ENCODE data around the gene RFX7. TPM values are rescaled to one million over a fixed set of nuclear protein-coding genes. Genes with fewer than 3 reads are reported as not detected.

RFX7 gene
- total RNA-seq, 1 donor from 2014 or later: 3.2 TPM

- Histone ChIP-seq H3K4me3 (ENCODE audit: low read depth, low read length) (no peak overlapping the region), H3K36me3 (ENCODE audit: control insufficient read depth, insufficient read depth, low read length) (peaks cover 1% of the 10 kb centered on the region), H3K27me3 (ENCODE audit: control insufficient read depth, insufficient read depth, low read length) (no peaks in the 10 kb centered on the region)
- TF ChIP-seq CTCF (IDR thresholded peaks at IDR 0.05; ENCODE audit: insufficient read depth, low read length, severe bottlenecking): no peak
- DNase-seq (ENCODE audit: low read depth): no peak
- FAIRE-seq: no peak
Observed at GRCh38 chr15:56228352-56228751, 15.3 kb downstream of the RFX7 start.

- H3K4me3 ChIP-seq (ENCODE audit: low read depth, low read length): no peak overlapping the region
- H3K36me3 ChIP-seq (ENCODE audit: control insufficient read depth, insufficient read depth, low read length): peaks cover 1% of the 10 kb centered on the region
- H3K27me3 ChIP-seq (ENCODE audit: control insufficient read depth, insufficient read depth, low read length): no peaks in the 10 kb centered on the region
- no peak for FAIRE-seq
- DNase-seq (ENCODE audit: low read depth): no peak
- no peak for TF ChIP-seq CTCF (IDR thresholded peaks at IDR 0.05; ENCODE audit: insufficient read depth, low read length, severe bottlenecking)
Observed at GRCh38 chr15:56227780-56228179, 15.9 kb downstream of the RFX7 start.

GRCh38 chr15:56227306-56227705 is 16.4 kb downstream of the RFX7 start:
- TF ChIP-seq CTCF (IDR thresholded peaks at IDR 0.05; ENCODE audit: insufficient read depth, low read length, severe bottlenecking): no peak
- DNase-seq (ENCODE audit: low read depth) (no peak), FAIRE-seq (no peak)
- no peaks in the 10 kb centered on the region for H3K27me3 ChIP-seq (ENCODE audit: control insufficient read depth, insufficient read depth, low read length)
- H3K4me3 ChIP-seq (ENCODE audit: low read depth, low read length): no peak overlapping the region
- H3K36me3 ChIP-seq (ENCODE audit: control insufficient read depth, insufficient read depth, low read length): peaks cover 1% of the 10 kb centered on the region

- FAIRE-seq: no peak
- DNase-seq (ENCODE audit: low read depth): no peak
- H3K36me3 ChIP-seq (ENCODE audit: control insufficient read depth, insufficient read depth, low read length): no peaks in the 10 kb centered on the region
- H3K27me3 ChIP-seq (ENCODE audit: control insufficient read depth, insufficient read depth, low read length): no peaks in the 10 kb centered on the region
- no peak for TF ChIP-seq CTCF (IDR thresholded peaks at IDR 0.05; ENCODE audit: insufficient read depth, low read length, severe bottlenecking)
- no peak overlapping the region for H3K4me3 ChIP-seq (ENCODE audit: low read depth, low read length)
Observed at GRCh38 chr15:56225520-56225919, 18.2 kb downstream of the RFX7 start.

GRCh38 chr15:56222302-56222701 is 21.4 kb downstream of the RFX7 start:
- Histone ChIP-seq H3K36me3 (ENCODE audit: control insufficient read depth, insufficient read depth, low read length) (no peaks in the 10 kb centered on the region), H3K4me3 (ENCODE audit: low read depth, low read length) (no peak overlapping the region), H3K27me3 (ENCODE audit: control insufficient read depth, insufficient read depth, low read length) (no peaks in the 10 kb centered on the region)
- FAIRE-seq (no peak), DNase-seq (ENCODE audit: low read depth) (no peak)
- no peak for TF ChIP-seq CTCF (IDR thresholded peaks at IDR 0.05; ENCODE audit: insufficient read depth, low read length, severe bottlenecking)

- Histone ChIP-seq H3K4me3 (ENCODE audit: low read depth, low read length) (no peak overlapping the region), H3K27me3 (ENCODE audit: control insufficient read depth, insufficient read depth, low read length) (no peaks in the 10 kb centered on the region), H3K36me3 (ENCODE audit: control insufficient read depth, insufficient read depth, low read length) (no peaks in the 10 kb centered on the region)
- FAIRE-seq: no peak
- TF ChIP-seq CTCF (IDR thresholded peaks at IDR 0.05; ENCODE audit: insufficient read depth, low read length, severe bottlenecking): no peak
- no peak for DNase-seq (ENCODE audit: low read depth)
Observed at GRCh38 chr15:56217341-56217740, 26.3 kb downstream of the RFX7 start.

Measured in bronchial epithelial cell (primary cell).